Measurements from ENCODE around the gene CDH2.

The CDH2 gene

DNA sequence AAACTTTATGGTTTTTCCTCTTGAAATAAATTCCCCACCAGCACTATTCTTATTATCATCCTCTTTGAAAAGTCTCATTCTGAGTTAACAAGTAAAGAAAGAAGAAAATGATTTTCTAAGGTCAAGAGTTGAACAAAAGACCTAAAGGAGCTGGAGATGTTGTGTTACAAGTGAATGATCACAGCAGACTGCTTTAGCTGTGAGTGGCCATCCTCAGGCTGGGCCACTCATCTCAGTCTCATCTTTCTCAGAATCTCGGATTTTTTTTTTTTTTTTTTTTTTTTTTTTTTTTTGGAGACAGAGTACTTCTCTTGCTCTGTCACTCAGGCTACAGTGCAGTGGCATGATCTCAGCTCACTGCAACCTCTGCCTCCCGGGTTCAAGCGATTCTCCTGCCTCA is 133.3 kb downstream of the CDH2 start:
- DNase-seq (ENCODE audit: low spot score): no peak

DNA sequence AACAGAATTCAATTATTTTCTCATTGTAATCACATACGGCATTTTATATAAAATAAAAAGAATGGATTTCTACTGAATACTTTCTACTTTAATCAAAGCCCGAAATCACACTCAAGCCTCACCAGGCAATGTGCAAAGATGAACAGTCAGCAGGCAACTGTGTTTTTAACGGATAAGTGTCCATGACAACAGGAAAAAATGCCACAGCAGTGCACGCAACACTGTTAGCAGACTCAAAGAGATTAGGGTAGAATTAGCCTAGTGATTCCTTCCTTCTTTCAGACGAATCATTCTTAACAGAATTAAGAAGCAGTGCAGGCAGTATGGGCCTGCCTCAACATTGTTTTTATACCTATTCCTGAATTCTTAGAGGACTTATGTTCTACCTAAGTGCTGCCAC is 135.6 kb downstream of the CDH2 start:
- no peak for DNase-seq (ENCODE audit: low spot score)

DNA sequence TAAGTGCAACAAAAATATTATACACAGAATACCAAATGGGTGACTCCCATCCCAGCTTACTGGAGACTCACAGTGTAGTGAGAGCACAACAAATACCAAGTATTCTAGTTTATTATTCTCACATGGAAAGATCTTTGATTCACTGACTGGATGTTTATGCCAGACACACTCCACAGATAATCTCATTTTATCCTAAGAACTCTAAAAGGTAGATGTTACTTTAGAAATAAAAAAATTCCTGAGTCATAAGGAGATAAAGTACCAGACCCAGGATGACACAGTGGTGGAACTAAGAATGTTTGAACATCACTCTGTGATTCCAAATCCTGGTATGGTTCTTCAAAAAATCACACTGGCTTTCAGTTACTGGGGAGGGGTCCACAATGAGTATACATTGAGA is 136.2 kb downstream of the CDH2 start:
- no peak for DNase-seq (ENCODE audit: low spot score)

DNA sequence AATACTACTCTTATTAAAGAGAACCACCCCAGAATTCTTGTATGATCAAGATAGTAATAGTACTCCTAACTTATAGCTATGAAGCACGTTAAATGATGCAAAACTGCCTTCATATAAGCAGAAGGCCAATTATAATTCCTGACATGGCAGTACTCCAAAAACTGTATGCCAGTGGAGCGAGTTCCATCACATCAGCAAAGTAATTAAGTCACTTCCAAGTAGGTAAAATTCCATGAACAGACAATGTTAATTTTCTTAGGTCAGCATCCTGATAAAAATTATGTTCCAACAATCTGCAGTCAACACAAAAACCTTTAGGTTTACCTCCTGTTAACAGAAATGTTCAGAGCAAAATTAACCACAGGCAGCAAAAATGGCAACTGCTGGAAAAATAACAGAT is 136.7 kb downstream of the CDH2 start:
- DNase-seq (ENCODE audit: low spot score): no peak

DNA sequence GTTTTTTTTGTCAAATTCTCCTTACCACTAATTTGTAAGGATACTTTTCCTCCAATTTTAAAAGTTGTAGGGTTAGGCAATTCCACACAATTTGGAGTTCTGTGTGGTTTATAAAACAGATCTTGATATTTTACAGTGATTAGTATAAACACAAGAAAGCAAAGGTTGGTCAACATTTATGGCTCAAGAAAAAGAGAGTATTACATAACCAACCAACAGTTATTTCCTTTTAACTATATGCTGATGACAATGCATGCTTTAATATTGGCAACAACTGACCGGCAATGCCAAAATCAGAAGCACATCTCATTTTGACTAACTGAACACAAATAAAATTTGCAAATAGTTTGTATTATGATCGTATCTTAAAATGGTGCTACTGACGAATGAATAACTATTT is 137.2 kb downstream of the CDH2 start:
- no peak for DNase-seq (ENCODE audit: low spot score)

DNA sequence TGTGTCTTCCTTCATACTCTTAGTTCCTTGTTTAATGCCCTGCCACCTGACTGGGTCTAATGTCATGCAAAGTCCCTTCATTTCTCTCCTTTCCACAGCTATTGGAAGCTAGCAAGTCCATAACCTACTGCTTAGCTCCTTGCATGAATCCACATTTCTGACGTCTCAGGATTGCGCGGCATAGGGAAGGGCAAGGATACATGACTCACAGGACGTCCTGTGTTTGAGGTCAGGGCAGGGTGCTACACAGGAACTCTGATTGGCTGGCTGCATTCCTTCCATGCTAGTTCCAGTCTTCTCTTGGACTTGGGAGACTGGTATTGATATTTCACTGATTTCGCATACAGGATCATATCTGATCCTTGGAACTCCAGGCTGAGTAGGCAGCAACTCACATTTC is 137.9 kb downstream of the CDH2 start:
- no peak for DNase-seq (ENCODE audit: low spot score)

DNA sequence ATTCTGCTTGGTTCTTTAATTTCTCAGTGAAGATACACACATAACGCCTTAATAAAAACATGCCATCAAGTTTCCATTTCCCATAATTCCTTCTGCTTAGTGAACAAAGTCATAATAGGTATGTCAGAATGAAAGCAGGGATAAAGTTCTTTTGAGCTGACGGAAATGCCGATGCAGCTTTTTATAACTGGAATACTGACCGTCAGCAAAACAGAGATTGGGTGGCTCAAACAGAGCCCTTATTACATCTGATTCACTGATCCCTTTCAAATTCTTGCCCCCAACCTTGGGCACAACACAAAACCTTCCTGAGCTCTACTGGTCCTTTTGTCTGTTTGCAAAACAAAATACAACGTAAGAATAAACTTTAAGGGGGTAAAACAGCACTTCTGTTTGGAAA is 140.4 kb downstream of the CDH2 start:
- DNase-seq (ENCODE audit: low spot score): no peak

DNA sequence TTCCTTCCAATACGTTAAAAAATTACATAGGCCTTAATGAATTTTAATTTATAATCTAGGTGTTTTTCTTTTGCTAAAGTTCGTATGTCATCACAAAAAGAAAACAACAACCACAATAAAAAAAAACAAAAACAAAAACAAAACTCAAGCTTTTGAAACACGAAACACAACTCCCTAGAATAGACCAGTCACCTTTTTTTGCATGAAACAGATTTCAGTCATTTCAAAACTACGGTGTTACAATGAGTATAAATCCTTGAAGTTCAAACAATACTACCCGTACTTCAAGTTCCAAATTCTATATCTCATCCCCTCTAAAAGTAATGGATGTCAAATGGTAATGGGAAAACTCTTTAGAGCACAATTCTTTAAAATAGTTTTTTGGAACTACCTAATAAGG is 142.4 kb downstream of the CDH2 start:
- no peak for DNase-seq (ENCODE audit: low spot score)

DNA sequence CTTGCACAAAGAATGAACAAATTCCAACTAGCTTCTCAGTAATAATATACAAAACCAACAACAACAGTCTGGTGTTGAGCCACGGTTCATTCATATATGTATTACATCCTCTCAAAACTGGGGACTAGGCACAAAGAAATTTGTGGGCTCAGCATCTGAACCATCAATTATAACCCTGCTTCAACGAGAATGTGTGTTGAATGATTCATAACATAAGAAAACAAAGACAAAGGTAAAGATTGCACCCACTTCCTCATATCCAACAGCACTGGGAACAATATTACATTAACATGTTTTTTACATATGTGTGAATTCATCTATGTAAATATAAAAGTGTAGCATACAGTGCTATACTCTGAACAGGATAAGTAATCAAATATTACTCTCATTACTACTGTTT is 144.8 kb downstream of the CDH2 start:
- no peak for DNase-seq (ENCODE audit: low spot score)

DNA sequence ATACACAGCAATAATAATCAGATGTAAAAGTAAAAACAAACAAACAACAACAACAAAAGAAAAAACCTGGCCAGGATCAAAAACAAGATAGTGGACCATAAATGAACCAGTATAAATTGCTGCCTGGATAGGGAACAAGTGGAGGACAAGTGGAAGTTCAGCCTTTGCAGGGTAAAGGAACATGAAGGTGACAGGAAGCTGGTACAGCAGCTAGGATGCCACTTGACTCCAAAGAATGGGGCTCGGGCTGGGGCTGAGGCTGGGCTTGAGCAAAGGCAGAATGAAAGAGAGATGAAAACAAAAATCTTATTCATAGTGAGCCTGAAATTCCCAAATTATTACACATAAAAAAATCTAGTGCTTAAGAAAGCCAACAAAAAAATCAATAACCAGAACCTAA is 146.5 kb downstream of the CDH2 start:
- DNase-seq (ENCODE audit: low spot score): no peak

DNA sequence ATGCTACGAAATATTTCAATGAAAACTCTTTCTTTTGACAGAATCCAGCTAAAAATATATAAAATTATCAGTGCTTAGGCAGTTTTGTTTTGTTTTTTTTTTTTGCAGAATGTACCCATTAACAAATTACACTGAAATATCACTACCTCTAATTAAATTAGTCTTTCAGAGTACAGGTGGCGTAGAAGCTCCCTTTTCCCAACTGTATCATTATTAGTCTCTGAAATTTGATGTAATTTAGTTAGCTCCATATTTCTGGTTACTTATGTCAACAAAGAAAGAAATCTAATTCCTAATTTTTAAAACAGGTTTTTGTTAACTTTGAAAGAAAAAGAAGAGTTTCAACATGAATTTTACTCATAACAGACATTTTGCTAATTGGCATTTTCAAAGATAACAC is 149.2 kb downstream of the CDH2 start:
- no peak for DNase-seq (ENCODE audit: low spot score)

DNA sequence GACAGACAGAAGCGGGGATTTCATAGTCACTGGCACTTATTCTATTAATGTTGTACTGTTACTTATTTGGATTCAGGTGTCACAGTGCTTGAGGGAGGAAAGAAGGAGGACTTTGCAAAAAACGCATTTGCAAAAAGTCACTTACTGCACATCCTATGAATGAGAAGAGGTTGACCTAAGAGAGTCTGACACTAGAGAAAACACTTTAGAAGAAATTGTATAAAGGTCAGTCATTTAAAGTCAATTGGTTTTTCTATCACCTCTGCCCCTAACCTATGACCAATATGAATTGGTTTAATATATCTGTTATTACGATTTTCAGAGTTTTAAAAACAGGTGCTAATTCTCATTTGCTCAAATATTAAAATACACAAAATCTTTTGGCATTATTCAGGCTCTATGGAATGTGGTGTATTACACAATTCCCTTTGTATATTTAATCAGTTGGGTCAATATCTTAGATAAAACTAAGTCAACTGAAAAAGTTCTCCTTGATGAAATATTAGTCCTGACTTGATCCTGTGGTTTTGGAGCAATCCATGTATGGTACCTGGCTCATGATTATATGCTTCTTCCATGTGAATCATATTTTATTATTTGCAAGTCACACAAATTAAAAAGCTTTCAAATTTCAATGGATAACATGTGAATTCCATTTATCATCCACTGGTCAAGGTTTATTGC is 157.4 kb downstream of the CDH2 start:
- no peak for DNase-seq (ENCODE audit: low spot score)

DNA sequence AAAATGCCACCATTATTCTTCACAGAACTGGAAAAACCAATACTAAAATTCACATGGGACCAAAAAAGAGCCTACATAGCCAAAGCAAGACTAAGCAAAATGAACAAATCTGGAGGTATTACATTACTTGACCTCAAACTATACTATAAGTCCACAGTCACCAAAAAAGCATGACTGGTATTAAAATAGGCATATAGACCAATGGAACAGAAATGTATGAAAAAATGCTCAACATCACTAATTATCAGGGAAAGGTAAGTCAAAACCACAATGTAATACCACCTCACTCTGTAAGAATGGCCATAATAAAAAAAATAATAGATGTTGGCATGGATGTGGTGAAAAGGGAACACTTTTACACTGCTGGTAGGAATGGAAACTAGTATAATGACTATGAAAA is 158.6 kb downstream of the CDH2 start:
- no peak for DNase-seq (ENCODE audit: low spot score)

DNA sequence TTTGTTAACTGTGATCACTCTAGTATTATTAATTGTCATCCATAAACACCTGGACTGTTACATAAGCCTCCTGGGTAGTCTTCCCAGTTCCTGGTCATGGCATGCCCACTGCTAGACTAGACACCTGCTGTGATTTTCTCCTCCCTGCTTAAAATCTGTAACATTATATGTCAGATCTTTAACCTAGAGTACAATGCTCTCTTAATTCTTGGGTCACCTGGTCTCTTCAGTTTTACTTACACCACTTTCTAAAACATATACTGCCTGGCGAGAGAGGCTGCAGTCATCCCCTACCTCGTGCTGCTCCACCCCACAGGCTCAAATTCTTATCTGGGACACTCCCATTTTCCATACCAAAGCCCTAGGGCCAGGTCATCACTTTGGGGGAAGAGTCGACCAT is 161.3 kb downstream of the CDH2 start:
- no peak for DNase-seq (ENCODE audit: low spot score)

DNA sequence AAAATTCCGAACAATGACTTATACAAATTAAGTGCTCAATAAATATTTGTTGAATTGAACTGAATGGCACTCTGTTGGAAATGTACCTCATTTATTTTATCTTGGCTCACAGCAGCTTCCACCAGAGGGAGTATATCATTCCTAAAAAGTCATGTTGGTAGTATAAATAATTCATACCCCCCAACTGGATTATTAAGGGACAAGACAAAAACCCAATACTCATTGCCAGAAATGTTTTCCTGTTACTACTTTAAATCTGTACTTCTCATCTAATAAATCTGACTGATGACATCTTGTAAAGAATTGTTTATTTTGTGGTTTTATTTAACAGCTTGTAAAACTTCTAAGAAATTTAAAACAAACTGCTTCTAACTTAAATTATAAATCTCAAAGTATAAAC is 163.9 kb downstream of the CDH2 start:
- no peak for DNase-seq (ENCODE audit: low spot score)

DNA sequence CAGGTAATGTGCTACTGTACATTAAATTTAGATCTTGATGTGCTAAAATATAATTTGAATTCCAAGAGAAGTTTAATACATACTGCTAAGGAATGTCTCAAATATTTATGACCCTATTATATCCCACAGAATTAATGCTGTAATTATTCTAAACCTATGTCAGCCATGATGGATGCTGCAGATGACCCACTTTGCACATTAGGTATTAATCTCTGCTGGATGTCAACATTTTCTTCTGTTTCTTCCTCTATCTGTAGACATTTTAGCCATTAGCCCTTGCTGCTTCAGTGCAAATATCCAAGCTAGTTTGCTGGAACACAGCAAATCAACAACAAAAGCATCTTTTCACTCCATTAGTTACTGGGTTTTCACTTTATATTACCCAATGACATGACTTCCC is 164.6 kb downstream of the CDH2 start:
- no peak for DNase-seq (ENCODE audit: low spot score)

DNA sequence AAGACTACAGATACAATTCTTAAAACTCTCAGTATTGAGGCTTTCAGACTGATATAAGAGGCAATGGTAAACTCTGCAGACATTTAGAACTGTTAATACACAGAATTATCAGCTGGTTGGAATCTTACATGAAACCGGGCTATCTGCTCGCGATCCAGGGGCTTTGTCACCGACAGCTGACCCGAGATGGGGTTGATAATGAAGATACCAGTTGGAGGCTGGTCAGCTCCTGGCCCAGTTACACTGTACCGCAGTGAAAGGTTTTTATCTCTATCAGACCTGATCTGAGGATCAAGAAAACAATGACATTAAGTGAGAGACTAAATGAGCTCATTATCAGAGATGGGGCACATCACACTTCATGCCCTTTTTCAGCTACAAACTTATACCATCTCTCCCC is 167.3 kb downstream of the CDH2 start:
- DNase-seq (ENCODE audit: low spot score): no peak

DNA sequence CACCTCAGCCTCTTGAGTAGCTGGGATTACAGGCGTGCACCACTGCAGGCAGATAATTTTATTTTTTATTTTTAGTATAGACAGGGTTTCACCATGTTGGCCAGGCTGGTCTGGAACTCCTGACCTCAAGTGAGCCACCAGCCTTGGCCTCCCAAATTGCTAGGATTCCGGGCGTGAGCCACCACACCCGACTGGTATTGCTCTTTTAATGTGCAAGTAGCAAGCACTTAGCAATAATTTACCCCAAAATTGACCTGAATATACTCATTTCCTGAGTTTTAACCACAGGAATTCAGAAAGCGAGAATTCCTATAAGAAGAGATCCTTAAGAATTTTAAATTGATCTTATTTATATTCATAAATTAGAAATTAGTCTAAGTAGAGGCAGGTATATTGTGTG is 169.1 kb downstream of the CDH2 start:
- no peak for DNase-seq (ENCODE audit: low spot score)

DNA sequence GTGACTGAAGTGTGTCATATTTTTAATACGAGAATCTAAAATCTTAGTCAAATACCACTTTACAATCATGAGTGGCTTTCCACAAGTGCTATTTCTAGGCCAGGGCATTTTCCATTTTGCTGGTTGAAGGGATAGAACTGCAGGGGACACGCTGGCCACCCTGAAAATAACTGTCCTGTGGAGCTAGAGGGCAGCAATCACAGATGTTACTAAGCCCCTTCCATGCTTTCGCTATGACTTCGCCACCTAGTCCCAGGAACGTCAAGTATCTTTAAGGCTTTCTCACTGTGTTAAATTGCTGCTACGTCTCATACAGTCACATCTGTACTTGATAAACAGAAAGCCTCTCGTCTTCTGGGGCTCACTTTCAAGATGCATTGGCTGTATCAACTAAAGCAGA is 171.8 kb downstream of the CDH2 start:
- no peak for DNase-seq (ENCODE audit: low spot score)

DNA sequence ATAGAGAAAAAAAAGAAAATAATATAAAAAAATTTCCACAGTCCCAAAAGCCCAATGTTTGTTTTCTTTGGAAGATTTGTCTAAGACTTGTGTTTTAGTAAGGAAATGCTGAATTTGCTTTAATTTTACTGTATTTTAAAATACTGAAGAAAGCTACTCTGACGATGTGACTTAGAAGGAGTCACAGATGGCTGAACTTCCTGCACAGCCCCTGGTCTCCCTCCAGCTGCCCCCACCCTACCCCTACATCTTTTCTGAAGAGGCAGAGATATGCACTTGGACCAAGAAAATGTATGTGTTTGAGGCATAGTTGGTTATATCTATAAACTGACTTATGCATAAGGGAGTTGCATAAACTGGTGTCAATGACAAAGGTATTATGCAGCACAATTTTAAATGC is 172.3 kb downstream of the CDH2 start:
- DNase-seq (ENCODE audit: low spot score): no peak

DNA sequence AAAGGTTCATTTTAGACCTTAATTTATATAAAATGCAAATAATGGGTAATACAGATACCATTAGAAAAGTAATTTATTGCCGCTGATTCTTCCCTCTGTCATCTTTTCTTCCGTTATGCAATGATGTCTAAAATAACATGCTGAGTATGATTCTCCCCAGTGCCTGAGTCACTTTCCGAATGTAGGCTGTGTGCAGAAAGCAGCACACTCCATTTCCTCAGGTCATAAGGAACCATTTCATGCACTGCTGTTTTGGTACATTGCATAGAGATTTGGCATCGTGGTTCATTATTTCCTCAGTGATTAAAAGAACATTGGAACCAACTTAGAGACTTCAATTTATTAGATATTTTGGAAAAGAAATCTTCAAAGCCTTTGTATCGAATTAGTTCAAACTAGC is 173.5 kb downstream of the CDH2 start:
- DNase-seq (ENCODE audit: low spot score): no peak

DNA sequence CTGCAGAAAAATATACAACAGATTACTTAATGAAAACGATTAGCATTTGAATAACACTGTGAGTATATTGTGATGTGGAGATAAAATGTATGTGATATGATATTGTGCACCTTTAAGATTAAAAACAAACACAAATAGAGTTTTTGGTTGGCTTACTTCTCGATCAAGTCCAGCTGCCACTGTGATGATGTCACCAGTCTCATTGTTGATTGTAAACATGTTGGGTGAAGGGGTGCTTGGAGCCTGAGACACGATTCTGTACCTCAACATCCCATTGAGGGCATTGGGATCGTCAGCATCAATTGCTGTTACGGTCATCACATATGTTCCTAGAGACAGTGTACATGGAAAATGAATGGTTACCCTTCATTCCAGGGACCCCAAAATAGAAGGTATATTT is 174.1 kb downstream of the CDH2 start:
- DNase-seq (ENCODE audit: low spot score): no peak

DNA sequence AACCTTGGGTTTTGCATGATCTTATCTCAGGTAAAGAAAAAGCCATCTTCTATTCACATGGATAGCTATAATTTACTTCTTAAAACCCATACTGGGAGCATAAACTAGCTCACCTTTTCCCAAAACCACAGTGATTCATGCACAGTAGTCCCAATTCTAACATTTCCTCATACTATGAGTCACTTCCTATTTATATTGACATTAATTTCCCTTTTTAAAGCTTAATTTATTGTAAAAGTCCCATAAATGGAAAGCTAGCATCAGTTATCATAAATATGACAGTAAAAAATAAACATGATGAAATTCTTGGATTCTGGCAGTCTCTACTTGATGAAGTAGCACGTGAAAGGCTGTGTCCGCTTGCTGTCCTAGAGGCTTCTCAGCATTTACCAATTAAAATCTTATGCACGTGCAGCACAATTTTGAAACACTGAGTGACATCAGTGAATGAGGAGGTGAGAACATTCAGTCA is 180.1 kb downstream of the CDH2 start:
- no peak for DNase-seq (ENCODE audit: low spot score)

DNA sequence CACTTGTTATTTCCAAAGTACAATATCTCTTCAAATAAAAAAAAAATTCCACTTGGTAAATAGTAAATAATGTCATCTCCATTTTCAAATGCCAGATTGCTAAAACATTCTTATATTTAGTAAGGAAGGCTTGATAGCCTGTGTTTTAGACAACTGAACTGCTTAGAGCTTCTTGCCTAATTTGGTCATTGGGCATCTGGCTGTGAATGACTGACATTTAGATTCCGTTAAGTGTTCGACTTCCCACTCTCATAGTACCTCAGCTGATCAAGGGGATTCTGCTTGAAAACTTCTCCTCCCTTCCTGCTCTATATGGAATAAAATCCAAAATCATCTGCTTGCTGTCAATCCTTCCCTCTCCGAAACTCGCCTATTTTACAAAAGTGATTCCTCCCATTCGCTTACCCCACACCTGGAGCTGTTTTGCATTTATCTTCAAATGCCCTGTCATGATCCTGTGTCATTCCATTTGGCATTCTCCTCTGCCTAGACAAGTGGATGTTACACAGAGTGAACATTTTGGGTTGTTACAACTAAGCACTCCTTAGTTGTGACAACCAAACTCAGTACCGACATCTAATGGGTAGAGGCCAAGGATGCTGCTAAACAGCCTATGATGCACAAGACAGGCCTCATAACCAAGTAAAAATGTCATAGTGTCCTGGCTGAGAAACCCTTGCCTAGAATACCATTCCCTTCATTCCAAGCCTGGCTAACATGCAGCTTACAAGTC is 181.0 kb downstream of the CDH2 start:
- DNase-seq (ENCODE audit: low spot score): no peak
